Epithelial cell of esophagus (primary cell): ENCODE data around the gene GNB1.
A peak's percentile ranks its signal among the peaks of the same experiment; 100 is the strongest.

Experiments
- DNase-seq: peaks from one replicate; pipeline ENCODE4 v3.0.0; 2010; ENCODE audit warnings: low read depth
- H3K4me3 ChIP-seq: 2 replicates; pipeline ENCODE4 v1.5.1; 2011; ENCODE audit warnings: mild to moderate bottlenecking, low read length, control low read depth
- CTCF ChIP-seq: IDR thresholded peaks from 2 replicates; pipeline ENCODE4 v1.5.1; 2011; ENCODE audit warnings: low read depth, mild to moderate bottlenecking, low read length, control low read depth, inconsistent platforms; ENCODE audit not compliant: insufficient read depth; ENCODE audit errors: missing control alignments

Gene GNB1

GRCh38 chr1:1847890-1848289 lies 43.0 kb downstream of the GNB1 start:
- DNase-seq, result no peak
- H3K4me3 ChIP-seq, result no peak overlapping the region
- no peak for TF ChIP-seq CTCF

DNA sequence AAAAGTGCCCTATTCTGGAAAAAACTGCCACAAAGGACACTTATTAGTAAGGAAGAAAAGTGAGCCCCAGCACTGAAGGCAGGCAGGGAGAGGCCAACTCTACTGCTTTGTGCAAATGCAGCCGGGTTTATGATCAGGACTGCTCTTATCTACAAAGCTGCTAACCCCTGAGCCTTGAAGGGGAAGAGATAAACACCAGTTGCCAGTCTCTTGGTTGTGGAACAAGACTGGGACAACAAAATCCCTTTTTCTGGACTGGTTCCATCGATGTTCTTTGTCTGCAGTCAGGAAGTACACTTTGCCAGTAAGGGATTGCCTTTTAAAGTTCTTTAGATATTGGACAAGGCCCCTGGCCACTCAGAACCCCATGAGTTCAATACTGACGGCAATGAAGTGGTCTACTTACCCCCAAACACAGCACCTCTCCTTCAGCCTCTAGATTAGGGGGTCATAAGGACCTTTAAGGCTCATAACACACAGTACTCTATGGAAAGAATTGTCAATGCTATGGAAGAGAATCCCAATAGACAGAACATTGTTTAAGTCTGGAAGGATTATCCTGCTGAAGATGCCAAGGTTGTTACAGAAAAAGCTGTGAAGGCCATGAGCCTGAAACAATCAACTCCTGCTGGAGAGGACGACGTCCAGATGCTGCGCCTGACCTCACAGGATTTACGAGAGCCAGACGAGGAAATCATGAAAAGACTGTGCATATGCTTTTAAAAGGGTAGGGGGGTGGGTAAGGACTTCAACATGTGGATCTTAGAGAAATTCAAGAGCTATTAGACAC lies 43.6 kb downstream of the GNB1 start:
- no peak for TF ChIP-seq CTCF
- no peak for DNase-seq
- no peak overlapping the region for H3K4me3 ChIP-seq

DNA sequence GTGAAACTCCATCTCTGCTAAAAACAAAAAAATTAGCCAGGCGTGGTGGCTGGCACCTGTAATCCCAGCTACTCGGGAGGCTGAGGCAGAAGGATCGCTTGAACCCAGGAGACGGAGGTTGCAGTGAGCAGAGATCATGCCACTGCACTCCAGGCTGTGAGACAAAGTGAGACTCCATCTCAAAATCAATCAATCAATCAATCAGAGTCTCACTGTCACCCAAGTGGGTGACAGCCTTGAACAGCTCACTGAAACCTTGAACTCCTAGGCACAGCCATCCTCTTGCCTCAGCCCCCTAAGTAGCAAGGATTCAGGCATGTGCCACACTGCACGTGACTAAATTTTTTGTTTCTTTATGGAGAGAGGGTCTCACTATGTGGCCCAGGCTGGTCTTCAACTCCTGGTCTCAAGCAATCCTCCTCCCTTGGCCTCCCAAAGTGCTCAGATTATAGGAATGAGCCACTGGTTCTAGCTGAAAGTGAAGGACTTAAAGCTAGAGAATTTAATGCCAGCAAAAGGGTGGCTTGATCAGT lies 44.4 kb downstream of the GNB1 start:
- no peak for TF ChIP-seq CTCF
- H3K4me3 ChIP-seq, result no peak overlapping the region
- DNase-seq, result no peak

- H3K4me3 ChIP-seq, result no peak overlapping the region
- no peak for TF ChIP-seq CTCF
- no peak for DNase-seq
These were observed 48.3 kb downstream of the GNB1 start for GRCh38 chr1:1842360-1843146.

DNA sequence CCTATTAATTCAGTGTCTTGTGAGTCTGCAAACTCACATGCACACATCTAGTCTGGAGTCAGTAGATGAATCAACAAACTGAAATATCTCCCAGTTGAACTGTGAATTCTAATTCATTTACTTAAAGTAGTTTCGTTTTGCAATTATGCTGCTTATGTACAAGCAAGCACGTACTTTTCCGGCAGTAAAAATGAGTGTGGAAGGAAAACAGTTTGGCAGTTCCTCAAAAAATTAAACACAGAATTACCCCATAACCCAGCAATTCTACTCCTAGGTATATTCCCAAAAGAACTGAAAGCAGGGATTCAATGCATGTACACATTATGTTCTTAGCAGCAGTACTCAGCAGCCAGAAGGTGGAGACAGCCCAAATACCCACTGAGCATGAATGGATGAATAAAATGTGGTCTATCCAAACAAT lies 49.3 kb downstream of the GNB1 start:
- DNase-seq, result no peak
- no peak overlapping the region for H3K4me3 ChIP-seq
- TF ChIP-seq CTCF, result peak; percentile 6

DNA sequence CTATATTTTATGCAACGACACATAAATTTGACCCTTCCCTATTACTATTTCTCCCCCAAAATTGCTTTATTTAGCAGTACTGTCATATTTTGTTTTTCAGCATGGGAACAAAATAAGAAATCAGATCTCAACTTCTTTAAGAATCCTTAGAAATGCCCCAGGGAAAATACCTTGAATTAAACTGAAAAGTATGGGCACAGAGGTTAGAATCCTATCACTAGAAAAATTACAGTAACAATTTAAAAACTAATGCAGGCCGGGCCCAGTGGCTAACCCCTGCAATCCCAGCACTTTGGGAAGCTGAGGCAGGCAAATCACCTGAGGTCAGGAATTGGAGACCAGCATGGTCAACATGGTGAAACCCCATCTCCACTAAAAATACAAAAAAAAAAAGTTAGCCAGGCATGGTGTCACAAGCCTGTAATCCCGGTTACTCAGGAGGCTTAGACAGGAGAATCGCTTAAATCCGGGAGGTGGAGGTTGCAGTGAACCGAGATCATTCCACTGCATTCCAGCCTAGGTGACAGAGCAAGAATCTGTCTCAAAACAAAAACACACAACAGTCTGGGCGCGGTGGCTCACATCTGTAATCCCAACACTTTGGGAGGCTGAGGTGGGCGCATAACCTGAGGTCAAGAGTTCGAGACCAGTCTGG lies 51.4 kb downstream of the GNB1 start:
- TF ChIP-seq CTCF, result no peak
- no peak overlapping the region for H3K4me3 ChIP-seq
- no peak for DNase-seq
